Measurements from ENCODE around the gene VILL.
"Not testable (repeated sequence)": the region's sequence is repeated elsewhere in the genome, so short reads cannot be mapped to it uniquely, and the experiment has no call there.

The VILL gene

GRCh38 chr3:37968199-37968598, 22.4 kb upstream of the VILL start:
- DNase-seq (ENCODE audit: low spot score) = no peak
- in situ Hi-C loops (cut with MboI; ENCODE audit: low sequenced_read_pairs, unreplicated experiment) = no loop called here
- no peak for TF ChIP-seq CTCF (IDR thresholded peaks at IDR 0.05; ENCODE audit: borderline replicate concordance, control extremely low read depth, extremely low read depth, insufficient read depth, missing control alignments)

GRCh38 chr3:37968813-37969595, 21.6 kb upstream of the VILL start:
- in situ Hi-C loops (cut with MboI; ENCODE audit: low sequenced_read_pairs, unreplicated experiment) = no loop called here
- TF ChIP-seq CTCF (IDR thresholded peaks at IDR 0.05; ENCODE audit: borderline replicate concordance, control extremely low read depth, extremely low read depth, insufficient read depth, missing control alignments) = no peak
- DNase-seq (ENCODE audit: low spot score) = no peak

GRCh38 chr3:37969596-37970100, 20.9 kb upstream of the VILL start:
- in situ Hi-C loops (cut with MboI; ENCODE audit: low sequenced_read_pairs, unreplicated experiment) = loop anchor here (10.0 kb wide), 1 partner anchor 115 kb away; no protein-coding TSS in a partner anchor
- no peak for TF ChIP-seq CTCF (IDR thresholded peaks at IDR 0.05; ENCODE audit: borderline replicate concordance, control extremely low read depth, extremely low read depth, insufficient read depth, missing control alignments)
- DNase-seq (ENCODE audit: low spot score) = no peak

GRCh38 chr3:37970802-37971201, 19.8 kb upstream of the VILL start:
- in situ Hi-C loops (cut with MboI; ENCODE audit: low sequenced_read_pairs, unreplicated experiment) = loop anchor here (10.0 kb wide), 1 partner anchor 116 kb away; no protein-coding TSS in a partner anchor
- TF ChIP-seq CTCF (IDR thresholded peaks at IDR 0.05; ENCODE audit: borderline replicate concordance, control extremely low read depth, extremely low read depth, insufficient read depth, missing control alignments) = no peak
- DNase-seq (ENCODE audit: low spot score) = no peak

GRCh38 chr3:37971467-37971866, 19.1 kb upstream of the VILL start:
- no peak for DNase-seq (ENCODE audit: low spot score)
- no peak for TF ChIP-seq CTCF (IDR thresholded peaks at IDR 0.05; ENCODE audit: borderline replicate concordance, control extremely low read depth, extremely low read depth, insufficient read depth, missing control alignments)
- in situ Hi-C loops (cut with MboI; ENCODE audit: low sequenced_read_pairs, unreplicated experiment) = loop anchor here (10.0 kb wide), 1 partner anchor 117 kb away; no protein-coding TSS in a partner anchor

GRCh38 chr3:37972056-37972455, 18.5 kb upstream of the VILL start:
- DNase-seq (ENCODE audit: low spot score) = not testable (repeated sequence)
- in situ Hi-C loops (cut with MboI; ENCODE audit: low sequenced_read_pairs, unreplicated experiment) = loop anchor here (10.0 kb wide), 1 partner anchor 117 kb away; no protein-coding TSS in a partner anchor

Measured in GM13976 (cell line).